Calu3 (cell line): ENCODE measurements around the gene HDHD2. TPM values are rescaled to one million over a fixed set of nuclear protein-coding genes. Genes with fewer than 3 reads are reported as not detected.

Experiments
- BruUV-seq: library from RNA; stranded (reverse); fragments of 400-500 nt; replicated peaks from 2 replicates; lab custom pipeline; 2021; lab: Mats Ljungman, UMichigan
- CTCF ChIA-PET: fragments of 300-600 bp; sonication (Branson Sonifier 250); formaldehyde crosslinking; loops from one replicate; lab custom pipeline; 2022; ENCODE audit warnings: antibody characterized with exemption; lab: Charles Lee
- DNase-seq: peaks from one replicate; pipeline ENCODE4 v3.0.0; 2022
- H3K27ac Mint-ChIP-seq: one replicate; pipeline ENCODE4 v1.8.0; 2022; ENCODE audit warnings: mixed read lengths; ENCODE audit not compliant: unreplicated experiment
- H3K27me3 Mint-ChIP-seq: one replicate; pipeline ENCODE4 v1.8.0; 2022; ENCODE audit warnings: mixed read lengths; ENCODE audit not compliant: unreplicated experiment
- H3K36me3 Mint-ChIP-seq: one replicate; pipeline ENCODE4 v1.8.0; 2022; ENCODE audit warnings: mild to moderate bottlenecking, moderate library complexity, mixed read lengths; ENCODE audit not compliant: insufficient read depth, unreplicated experiment
- H3K4me1 Mint-ChIP-seq: one replicate; pipeline ENCODE4 v1.8.0; 2022; ENCODE audit warnings: mild to moderate bottlenecking, low read depth, mixed read lengths; ENCODE audit not compliant: unreplicated experiment
- H3K4me3 Mint-ChIP-seq: one replicate; pipeline ENCODE4 v1.8.0; 2022; ENCODE audit warnings: mild to moderate bottlenecking, low read depth, moderate library complexity, mixed read lengths; ENCODE audit not compliant: unreplicated experiment
- H3K9me3 Mint-ChIP-seq: one replicate; pipeline ENCODE4 v1.8.0; 2022; ENCODE audit warnings: low read depth, mixed read lengths; ENCODE audit not compliant: unreplicated experiment
- intact Hi-C: fragments of 100-400 bp; cut with micrococcal nuclease; formaldehyde crosslinking; loops from one replicate; pipeline ENCODE4 v1.10.0; 2022; ENCODE audit not compliant: unreplicated experiment
- total RNA-seq: library from RNA; stranded (reverse); gene quantifications from 2 replicates; pipeline ENCODE4 v1.2.3, GENCODE V29; 2022
- TF ChIP-seq, protein P1 (sequence below): fragments of 200-600 bp; IDR thresholded peaks from one replicate; pipeline ENCODE4 v1.8.0; 2022; ENCODE audit warnings: antibody characterized with exemption; ENCODE audit not compliant: unreplicated experiment

HDHD2 gene
- total RNA-seq, 1 experiment from 2014 or later, result 31.6 TPM

DNA sequence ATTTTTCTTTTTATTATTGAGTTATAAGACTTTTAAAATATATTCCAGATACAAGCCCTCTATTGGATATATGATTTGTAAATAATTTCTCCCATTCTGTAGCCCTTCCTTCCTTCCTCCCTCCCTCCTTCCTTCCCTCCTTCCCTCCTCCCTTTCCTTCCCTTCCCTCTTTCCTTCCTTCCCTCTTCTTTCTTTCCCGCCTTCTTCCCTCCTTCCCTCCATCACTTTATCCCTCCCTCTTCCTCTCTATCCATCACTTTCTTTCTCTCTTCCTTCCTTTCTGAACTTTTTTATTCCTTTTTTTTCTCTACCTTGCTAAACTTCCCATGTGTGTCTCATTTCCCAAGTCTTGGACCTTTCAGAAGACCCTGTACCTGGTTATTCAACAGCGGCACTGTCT lies 69.4 kb downstream of the HDHD2 start:
- TF ChIP-seq, protein P1, sequence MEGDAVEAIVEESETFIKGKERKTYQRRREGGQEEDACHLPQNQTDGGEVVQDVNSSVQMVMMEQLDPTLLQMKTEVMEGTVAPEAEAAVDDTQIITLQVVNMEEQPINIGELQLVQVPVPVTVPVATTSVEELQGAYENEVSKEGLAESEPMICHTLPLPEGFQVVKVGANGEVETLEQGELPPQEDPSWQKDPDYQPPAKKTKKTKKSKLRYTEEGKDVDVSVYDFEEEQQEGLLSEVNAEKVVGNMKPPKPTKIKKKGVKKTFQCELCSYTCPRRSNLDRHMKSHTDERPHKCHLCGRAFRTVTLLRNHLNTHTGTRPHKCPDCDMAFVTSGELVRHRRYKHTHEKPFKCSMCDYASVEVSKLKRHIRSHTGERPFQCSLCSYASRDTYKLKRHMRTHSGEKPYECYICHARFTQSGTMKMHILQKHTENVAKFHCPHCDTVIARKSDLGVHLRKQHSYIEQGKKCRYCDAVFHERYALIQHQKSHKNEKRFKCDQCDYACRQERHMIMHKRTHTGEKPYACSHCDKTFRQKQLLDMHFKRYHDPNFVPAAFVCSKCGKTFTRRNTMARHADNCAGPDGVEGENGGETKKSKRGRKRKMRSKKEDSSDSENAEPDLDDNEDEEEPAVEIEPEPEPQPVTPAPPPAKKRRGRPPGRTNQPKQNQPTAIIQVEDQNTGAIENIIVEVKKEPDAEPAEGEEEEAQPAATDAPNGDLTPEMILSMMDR, result no peak
- intact Hi-C loops, result no loop called here
- Mint-ChIP-seq H3K4me3 (no peak overlapping the region), H3K36me3 (no peaks in the 10 kb centered on the region), H3K27me3 (no peaks in the 10 kb centered on the region), H3K9me3 (no peaks in the 10 kb centered on the region), H3K4me1 (no peaks in the 10 kb centered on the region), H3K27ac (no peak overlapping the region)
- no peak for DNase-seq
- no TSS peak for BruUV-seq
- CTCF ChIA-PET, result no interaction called here

DNA sequence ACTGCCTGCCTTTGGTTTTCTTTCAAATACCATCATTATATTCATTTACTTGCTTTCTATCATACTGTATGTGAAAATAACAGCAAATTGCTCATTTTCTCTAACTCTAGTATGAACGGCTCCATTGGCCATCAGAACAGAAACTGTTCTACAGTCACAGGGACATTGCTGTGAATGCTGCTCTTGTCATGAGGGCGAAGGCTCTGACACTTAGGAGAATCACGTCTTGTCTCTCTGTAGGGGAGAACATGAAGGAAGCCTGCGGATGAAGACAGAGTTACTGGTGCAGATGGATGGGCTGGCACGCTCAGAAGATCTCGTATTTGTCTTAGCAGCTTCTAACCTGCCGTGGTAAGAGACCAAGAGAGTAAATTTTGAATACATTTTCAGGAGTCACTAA lies 73.2 kb downstream of the HDHD2 start:
- no TSS peak for BruUV-seq
- Mint-ChIP-seq H3K4me3 (no peak overlapping the region), H3K27ac (no peak overlapping the region), H3K4me1 (no peaks in the 10 kb centered on the region), H3K36me3 (no peaks in the 10 kb centered on the region), H3K9me3 (no peaks in the 10 kb centered on the region), H3K27me3 (no peaks in the 10 kb centered on the region)
- DNase-seq, result no peak
- CTCF ChIA-PET, result no interaction called here
- TF ChIP-seq, protein P1, result no peak
- intact Hi-C loops, result no loop called here

DNA sequence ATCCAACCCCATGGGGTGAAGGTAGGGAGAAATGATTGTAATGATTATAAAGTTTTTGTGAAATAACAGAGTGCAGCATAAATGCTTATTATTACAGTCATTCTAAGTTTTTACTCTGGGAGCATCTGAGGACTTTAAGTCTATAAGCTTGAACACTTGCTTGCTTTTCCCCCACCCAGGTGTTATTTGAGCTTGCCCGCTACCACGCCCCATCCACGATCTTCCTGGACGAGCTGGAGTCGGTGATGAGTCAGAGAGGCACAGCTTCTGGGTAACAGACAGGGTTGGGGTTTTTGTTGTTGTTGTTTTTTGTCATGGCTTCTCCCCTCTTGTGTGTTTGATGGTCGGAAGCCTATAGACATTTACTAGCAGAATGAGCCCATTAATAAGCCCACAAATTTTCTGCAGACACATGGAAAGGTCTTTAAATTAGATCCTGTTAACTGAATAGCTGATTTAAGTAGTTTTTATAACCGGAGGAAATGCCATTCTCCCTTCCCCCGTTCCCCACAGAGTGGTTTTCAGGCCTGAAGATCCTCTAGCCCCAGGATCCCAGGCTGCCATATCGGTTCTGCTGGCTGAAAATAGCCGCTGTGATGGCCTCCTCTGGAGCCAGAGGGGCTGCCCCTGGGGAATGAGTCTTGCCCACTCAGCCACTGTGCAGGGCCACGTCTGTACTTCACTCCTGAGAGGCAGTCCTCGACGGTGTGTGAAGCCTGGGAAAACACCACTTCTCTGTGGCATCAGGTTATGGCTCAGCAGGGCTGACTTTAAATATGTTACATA lies 75.0 kb downstream of the HDHD2 start:
- H3K4me3 Mint-ChIP-seq, result no peak overlapping the region
- H3K4me1 Mint-ChIP-seq, result no peaks in the 10 kb centered on the region
- H3K36me3 Mint-ChIP-seq, result no peaks in the 10 kb centered on the region
- TF ChIP-seq, protein P1, result no peak
- BruUV-seq, result no TSS peak
- H3K9me3 Mint-ChIP-seq, result no peaks in the 10 kb centered on the region
- peak; percentile 31 for DNase-seq
- H3K27ac Mint-ChIP-seq, result no peak overlapping the region
- CTCF ChIA-PET, result interaction anchor here (1.1 kb wide), 1 partner anchor 60 kb away, joined by 3 read pairs; no protein-coding TSS in a partner anchor
- no peaks in the 10 kb centered on the region for H3K27me3 Mint-ChIP-seq
- intact Hi-C loops, result no loop called here

DNA sequence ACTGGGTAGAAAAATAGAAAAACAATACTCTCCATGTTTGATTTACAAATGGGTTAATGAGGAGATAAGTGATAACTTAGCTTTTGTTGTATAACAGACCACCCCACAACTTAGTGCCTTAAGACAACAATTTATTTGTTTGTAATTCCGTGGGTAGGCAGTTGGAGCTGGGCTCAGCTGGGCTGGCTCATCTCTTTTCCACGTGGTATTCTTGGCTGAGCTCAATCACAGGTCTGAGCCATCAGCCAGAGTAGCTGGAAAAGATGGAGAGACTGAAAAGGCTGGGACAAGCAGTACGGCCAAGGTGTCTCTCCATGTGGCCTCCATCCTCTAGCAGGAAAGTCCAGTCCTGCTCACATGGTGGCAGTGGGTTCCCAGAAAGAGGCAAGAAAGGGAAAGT lies 82.7 kb downstream of the HDHD2 start:
- TF ChIP-seq, protein P1, result no peak
- no peak for DNase-seq
- H3K27ac Mint-ChIP-seq, result no peak overlapping the region
- CTCF ChIA-PET, result interaction anchor here (0.6 kb wide), 1 partner anchor 831 kb away, joined by 3 read pairs; no protein-coding TSS in a partner anchor
- no TSS peak for BruUV-seq
- H3K27me3 Mint-ChIP-seq, result no peaks in the 10 kb centered on the region
- intact Hi-C loops, result no loop called here
- H3K36me3 Mint-ChIP-seq, result no peaks in the 10 kb centered on the region
- no peaks in the 10 kb centered on the region for H3K9me3 Mint-ChIP-seq
- H3K4me1 Mint-ChIP-seq, result no peaks in the 10 kb centered on the region
- H3K4me3 Mint-ChIP-seq, result no peak overlapping the region
